GM18519 (cell line): ENCODE measurements around the gene BAD.
A peak's percentile ranks its signal among the peaks of the same experiment; 100 is the strongest.
"Not testable (repeated sequence)": the region's sequence is repeated elsewhere in the genome, so short reads cannot be mapped to it uniquely, and the experiment has no call there.

Experiments used
- ATAC-seq: cut with Tn5 transposase; IDR thresholded peaks from one replicate; pipeline ENCODE4 v1.9.1; 2021; ENCODE audit warnings: mild to moderate bottlenecking, moderate library complexity; ENCODE audit not compliant: unreplicated experiment, low FRiP score

BAD gene

GRCh38 chr11:64284048-64284961, at the start of gene BAD:
BAD (minus strand) TSS chr11:64284665; CDS start chr11:64284368, 297 bp downstream.
- ATAC-seq: peak; percentile 63

GRCh38 chr11:64333556-64333955, 49.1 kb upstream of the BAD start:
- no peak for ATAC-seq

GRCh38 chr11:64331569-64332371, 47.3 kb upstream of the BAD start:
- no peak for ATAC-seq

GRCh38 chr11:64330888-64331287, 46.4 kb upstream of the BAD start:
- no peak for ATAC-seq

- no peak for ATAC-seq
Observed at GRCh38 chr11:64327993-64328392, 43.5 kb upstream of the BAD start.

GRCh38 chr11:64327375-64327774, 42.9 kb upstream of the BAD start:
- no peak for ATAC-seq

GRCh38 chr11:64324692-64325469, 40.4 kb upstream of the BAD start:
- ATAC-seq: no peak

- ATAC-seq: not testable (repeated sequence)
Observed at GRCh38 chr11:64323984-64324383, 39.5 kb upstream of the BAD start.

- no peak for ATAC-seq
Observed at GRCh38 chr11:64323373-64323772, 38.9 kb upstream of the BAD start.

GRCh38 chr11:64322925-64323260, 38.4 kb upstream of the BAD start:
- ATAC-seq: no peak

GRCh38 chr11:64321533-64321932, 37.1 kb upstream of the BAD start:
- ATAC-seq: no peak

GRCh38 chr11:64321026-64321425, 36.6 kb upstream of the BAD start:
- ATAC-seq: no peak

GRCh38 chr11:64320556-64320955, 36.1 kb upstream of the BAD start:
- ATAC-seq: no peak

GRCh38 chr11:64318766-64319761, 34.6 kb upstream of the BAD start:
- ATAC-seq: no peak

GRCh38 chr11:64317961-64318765, 33.7 kb upstream of the BAD start, which contains the start of gene PRDX5:
PRDX5 (plus strand) TSS chr11:64318121; CDS start chr11:64318216, 95 bp downstream.
- peak; percentile 58 for ATAC-seq

GRCh38 chr11:64317325-64317960, 33.0 kb upstream of the BAD start, which contains the start of gene TRMT112:
TRMT112 (minus strand) TSS chr11:64317559; CDS start chr11:64317526, 33 bp downstream.
- ATAC-seq: peak; percentile 37

GRCh38 chr11:64316672-64317324, 32.3 kb upstream of the BAD start:
- ATAC-seq: no peak
